ELF-1 (cell line): Measurements from ENCODE around the gene PCDHB10.

Experiments used
- DNase-seq: peaks from one replicate; pipeline ENCODE4 v3.0.0-alpha.2; 2016; ENCODE audit warnings: low read depth, low spot score

The PCDHB10 gene

DNA sequence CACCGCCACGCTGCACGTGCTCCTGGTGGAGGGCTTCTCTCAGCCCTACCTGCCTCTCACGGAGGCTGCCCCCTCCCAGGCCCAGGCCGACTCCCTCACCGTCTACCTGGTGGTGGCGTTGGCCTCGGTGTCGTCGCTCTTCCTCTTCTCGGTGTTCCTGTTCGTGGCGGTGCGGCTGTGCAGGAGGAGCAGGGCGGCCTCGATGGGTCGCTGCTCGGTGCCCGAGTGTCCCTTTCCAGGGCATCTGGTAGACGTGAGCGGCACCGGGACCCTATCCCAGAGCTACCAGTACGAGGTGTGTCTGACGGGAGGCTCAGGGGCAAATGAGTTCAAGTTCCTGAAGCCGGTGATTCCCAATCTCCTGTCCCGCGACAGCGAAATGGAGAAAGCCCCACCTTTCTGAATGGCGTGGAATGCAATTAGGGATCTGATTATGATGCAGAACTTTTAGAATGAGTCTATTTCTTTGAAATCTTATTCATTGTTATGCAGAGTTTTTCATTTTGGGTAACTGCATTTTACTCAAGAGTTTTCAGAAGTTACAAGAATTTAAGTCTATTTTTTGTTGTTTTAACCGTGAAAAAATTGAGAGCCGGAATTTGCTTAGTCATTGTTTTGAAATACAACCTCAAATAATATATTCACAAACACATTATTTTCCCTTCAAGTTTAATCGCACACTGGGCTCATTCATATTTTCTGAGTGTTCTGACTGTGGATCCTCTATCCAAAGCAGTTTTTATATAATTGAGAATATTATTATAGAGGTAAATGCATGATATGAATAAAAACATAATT lies 44.6 kb downstream of the PCDHB10 start:
- no peak for DNase-seq

DNA sequence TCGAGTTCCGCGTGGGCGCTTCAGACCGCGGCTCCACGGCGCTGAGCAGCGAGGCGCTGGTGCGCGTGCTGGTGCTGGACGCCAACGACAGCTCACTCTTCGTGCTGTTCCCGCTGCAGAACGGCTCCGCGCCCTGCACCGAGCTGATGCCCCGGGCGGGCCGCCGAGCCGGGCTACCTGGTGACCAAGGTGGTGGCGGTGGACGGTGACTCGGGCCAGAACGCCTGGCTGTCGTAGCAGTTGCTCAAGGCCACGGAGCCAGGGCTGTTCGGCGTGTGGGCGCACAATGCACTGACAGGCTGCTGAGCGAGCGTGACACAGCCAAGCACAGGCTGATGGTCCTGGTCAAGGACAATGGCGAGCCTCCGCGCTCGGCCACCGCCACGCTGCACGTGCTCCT lies 49.3 kb downstream of the PCDHB10 start:
- no peak for DNase-seq
